GM21528 (cell line): ENCODE data around the gene NAMPT.
"Not testable (repeated sequence)": the region's sequence is repeated elsewhere in the genome, so short reads cannot be mapped to it uniquely, and the experiment has no call there.

Experiments
- ATAC-seq: cut with Tn5 transposase; IDR thresholded peaks from one replicate; pipeline ENCODE4 v1.9.1; 2021; ENCODE audit warnings: mild to moderate bottlenecking, moderate library complexity; ENCODE audit not compliant: unreplicated experiment, low FRiP score

NAMPT gene

GRCh38 chr7:106284714-106285050 is at the start of gene NAMPT:
Gene NAMPT, minus strand, starts transcription at chr7:106284983. Its CDS starts 99 bp downstream, at chr7:106284884.
- ATAC-seq: no peak

- no peak for ATAC-seq
These were observed 47.4 kb upstream of the NAMPT start for GRCh38 chr7:106332201-106332600.

GRCh38 chr7:106331441-106332175 is 46.8 kb upstream of the NAMPT start:
- ATAC-seq: no peak

GRCh38 chr7:106329971-106330733 is 45.4 kb upstream of the NAMPT start:
- no peak for ATAC-seq

GRCh38 chr7:106329408-106329807 is 44.6 kb upstream of the NAMPT start:
- no peak for ATAC-seq

GRCh38 chr7:106327538-106328481 is 43.0 kb upstream of the NAMPT start:
- ATAC-seq: no peak

GRCh38 chr7:106326594-106327537 is 42.1 kb upstream of the NAMPT start:
- ATAC-seq: no peak

GRCh38 chr7:106324509-106324908 is 39.7 kb upstream of the NAMPT start:
- not testable (repeated sequence) for ATAC-seq

GRCh38 chr7:106320254-106320770 is 35.5 kb upstream of the NAMPT start:
- ATAC-seq: not testable (repeated sequence)

- ATAC-seq: no peak
These were observed 33.7 kb upstream of the NAMPT start for GRCh38 chr7:106318482-106318881.

GRCh38 chr7:106317971-106318370 is 33.2 kb upstream of the NAMPT start:
- no peak for ATAC-seq

GRCh38 chr7:106316947-106317346 is 32.2 kb upstream of the NAMPT start:
- ATAC-seq: no peak

GRCh38 chr7:106314875-106315274 is 30.1 kb upstream of the NAMPT start:
- no peak for ATAC-seq

- no peak for ATAC-seq
These were observed 29.2 kb upstream of the NAMPT start for GRCh38 chr7:106313966-106314365.

GRCh38 chr7:106313456-106313901 is 28.7 kb upstream of the NAMPT start:
- ATAC-seq: no peak

GRCh38 chr7:106312906-106313305 is 28.1 kb upstream of the NAMPT start:
- ATAC-seq: no peak

- no peak for ATAC-seq
These were observed 27.5 kb upstream of the NAMPT start for GRCh38 chr7:106312099-106312871.

- no peak for ATAC-seq
These were observed 24.6 kb upstream of the NAMPT start for GRCh38 chr7:106309362-106309761.

GRCh38 chr7:106306256-106306655 is 21.5 kb upstream of the NAMPT start:
- no peak for ATAC-seq
